GM18526 (cell line): ENCODE results near the gene KRTAP3-2.

Source experiments
- POLR2A ChIP-seq: IDR thresholded peaks from 3 replicates; pipeline ENCODE4 v1.6.1; 2011; ENCODE audit not compliant: insufficient read length; ENCODE audit errors: extremely low read depth

The KRTAP3-2 gene

DNA sequence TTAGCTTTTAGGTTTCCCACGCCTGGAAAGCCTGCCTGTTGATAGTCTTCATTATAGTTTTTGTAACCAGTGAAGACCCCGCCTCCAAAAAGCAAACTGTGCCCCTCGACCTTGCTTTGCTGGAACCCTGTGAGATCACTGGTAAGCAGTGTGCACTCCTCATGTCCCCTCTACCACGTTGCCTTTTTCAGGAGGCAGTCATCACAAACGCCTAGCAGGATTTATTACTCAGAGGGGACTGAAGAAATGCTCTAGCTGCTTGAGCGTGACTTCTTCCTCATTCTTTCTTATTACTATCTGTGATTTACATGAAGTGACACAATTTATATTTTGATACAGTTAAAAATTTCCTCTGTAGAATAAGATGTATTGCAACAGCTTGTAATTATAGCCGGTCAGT, 15.7 kb upstream of the KRTAP3-2 start:
- no peak for TF ChIP-seq POLR2A

DNA sequence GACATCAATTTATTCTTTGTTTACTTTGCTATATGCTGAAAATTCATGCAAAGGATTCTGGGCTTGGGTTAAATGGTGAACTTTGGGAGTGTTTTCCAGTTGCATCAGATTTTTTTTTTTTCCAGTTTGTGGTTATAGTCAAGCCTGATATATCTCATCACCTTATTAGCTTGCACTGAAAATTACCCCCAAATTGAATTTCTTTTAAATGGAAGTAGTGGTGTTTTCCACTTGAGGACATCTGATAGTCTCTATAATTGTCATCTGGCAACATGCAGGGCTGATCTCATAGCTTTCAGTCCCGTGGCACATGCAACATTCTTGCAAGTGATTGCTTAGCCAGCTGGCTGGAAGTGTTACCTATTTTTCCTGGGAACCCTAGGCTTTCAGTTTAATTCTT, 13.9 kb upstream of the KRTAP3-2 start:
- no peak for TF ChIP-seq POLR2A

DNA sequence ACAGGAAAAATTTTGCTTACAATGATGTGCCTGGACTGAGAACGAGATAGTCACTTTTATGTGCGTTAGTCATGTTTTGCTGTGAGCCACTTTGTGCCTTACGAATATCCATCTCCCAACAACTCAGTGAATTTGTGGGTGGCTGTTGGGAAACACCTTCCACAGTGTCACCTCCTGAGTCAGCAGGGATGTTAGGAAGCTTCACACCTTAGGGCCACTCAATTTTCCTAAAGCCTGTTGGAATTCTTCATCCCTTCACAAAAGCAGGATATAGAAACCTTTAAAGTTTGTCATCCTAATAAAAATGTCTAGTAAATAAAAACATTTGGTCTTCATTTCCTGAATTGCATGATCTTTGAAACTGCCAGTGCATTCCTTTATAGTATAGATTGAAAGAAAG, 13.5 kb upstream of the KRTAP3-2 start:
- TF ChIP-seq POLR2A: no peak

DNA sequence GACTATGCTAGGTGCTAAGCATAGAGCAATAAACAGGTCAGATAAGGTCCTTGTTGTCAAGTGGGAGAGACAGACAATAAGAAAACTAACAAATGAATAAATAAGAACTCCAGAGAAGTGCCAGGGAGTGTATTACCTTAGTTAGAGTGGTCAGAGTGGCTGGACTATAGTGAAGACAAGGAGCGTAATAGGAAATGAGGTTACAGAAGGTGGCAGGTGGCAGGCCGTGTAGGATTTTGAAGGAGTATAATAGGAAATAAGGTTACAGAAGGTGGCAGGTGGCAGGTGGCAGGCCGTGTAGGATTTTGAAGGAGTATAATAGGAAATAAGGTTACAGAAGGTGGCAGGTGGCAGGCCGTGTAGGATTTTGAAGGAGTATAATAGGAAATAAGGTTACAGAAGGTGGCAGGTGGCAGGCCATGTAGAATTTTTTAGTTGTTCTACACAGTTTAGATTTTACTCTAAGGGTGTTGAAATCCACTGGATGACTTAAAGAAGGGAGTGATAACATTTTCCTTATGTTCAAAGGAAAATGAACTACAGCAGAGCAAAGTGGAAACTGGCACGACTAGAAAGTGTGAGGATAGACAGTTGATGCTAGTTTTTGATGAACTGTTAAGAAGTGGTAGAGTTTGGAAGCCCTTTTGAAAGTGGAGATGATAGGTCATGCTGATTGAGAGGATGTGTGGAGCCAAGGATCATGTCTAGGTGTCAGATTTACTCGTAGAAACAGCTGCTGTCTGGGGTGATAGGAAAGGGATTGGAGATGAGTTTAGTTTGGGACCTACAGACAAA, 12.8 kb upstream of the KRTAP3-2 start:
- TF ChIP-seq POLR2A: no peak

DNA sequence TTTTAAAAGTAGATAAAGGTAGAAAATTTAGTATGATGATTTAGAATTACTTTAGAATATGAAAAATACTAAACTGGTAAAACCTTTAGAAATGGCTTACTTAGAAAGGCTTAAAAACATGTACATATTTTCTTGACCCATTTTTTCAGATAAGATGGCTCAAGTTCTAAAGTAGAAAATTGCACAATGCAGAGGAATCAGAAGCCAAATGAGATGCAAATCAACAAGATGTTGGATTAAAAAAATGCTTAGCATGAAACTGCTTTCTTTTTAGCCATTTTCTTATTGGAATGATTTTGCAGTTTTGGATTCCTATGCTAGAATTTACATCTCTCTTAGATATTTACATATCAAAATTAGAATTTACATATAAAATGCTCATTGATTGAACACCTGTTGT, 10.7 kb upstream of the KRTAP3-2 start:
- no peak for TF ChIP-seq POLR2A

DNA sequence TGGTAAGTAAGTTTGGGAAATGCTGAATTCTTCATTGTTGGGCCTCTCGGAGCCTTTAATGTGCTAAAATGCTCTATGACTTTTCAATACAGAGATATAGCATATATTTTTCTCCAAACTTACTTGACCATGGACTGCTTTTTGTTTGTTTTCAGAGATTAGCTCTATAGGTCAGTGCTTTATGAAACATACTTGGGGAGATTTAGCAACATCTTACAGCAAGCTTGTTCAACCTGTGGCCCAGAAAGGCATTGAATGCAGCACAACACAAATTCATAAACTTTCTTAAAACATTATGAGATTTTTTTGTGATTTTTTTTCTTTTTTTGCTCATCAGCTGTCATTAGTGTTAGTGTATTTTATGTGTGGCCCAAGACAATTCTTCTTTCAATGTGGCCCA, 10.2 kb upstream of the KRTAP3-2 start:
- TF ChIP-seq POLR2A: no peak

DNA sequence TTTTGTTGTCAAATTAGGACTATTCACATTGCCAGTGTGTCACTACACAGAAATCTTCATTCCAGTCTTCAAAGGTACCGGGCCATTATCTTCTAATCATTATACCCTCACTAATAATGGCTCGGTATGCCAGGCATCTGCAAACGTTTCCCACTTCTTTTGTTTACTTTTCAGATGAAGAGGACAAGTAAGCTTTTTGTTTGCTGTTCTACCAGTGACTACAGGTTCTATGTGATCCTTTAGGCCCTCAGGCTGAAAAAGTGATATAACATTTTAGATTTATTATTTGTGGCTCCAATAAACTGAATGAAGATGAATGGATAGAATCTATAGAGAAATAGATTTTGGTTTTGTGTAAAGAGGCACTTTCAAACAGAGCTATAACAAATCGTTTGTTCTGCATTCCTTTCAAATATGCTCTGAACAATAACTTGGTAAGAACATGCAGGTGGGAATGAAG, 9.6 kb upstream of the KRTAP3-2 start:
- no peak for TF ChIP-seq POLR2A

DNA sequence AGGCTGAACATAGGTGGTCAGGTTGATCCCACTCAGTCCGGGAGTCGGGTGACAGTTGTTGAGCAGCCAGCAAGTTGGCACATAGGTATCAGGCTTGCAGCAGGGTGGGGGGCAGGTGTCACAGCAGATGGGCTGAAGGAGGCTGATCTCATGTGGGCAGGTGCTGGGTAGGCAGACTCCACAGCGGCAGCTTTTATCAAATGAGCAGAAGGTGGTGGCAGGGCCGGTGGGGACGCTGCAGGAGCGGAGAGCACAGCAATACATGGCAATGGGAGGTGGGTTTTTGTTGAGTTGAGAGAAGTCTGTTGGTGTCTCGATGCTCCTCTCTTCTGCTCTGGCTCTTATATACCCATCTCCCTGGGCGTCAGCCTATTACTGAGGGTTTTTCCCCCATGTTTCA, 9.1 kb upstream of the KRTAP3-2 start, which contains the start of gene KRTAP3-1:
TSS of gene KRTAP3-1 (minus strand) at position 318 of the 400 bp plus-strand sequence. CDS start at position 264, 54 bp downstream.
- no peak for TF ChIP-seq POLR2A

DNA sequence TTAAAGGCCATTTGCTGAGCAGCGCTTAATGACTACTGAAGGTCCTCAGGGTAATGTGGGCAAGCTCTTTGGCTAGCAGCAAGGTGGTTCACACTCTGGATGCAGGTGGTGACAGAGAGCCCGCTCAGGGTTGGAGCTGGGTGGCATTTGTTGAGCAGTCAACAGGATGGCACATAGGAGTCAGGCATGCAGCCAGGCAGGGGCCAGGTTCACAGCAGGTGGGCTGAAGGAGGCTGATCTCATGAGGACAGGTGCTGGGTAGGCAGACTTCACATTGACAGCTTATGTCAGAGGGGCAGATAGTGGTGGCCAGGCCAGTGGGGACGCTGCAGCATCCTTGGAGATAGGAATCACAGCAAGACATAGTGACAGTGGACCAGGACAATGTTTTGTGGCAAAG, 4.7 kb upstream of the KRTAP3-2 start:
- no peak for TF ChIP-seq POLR2A

DNA sequence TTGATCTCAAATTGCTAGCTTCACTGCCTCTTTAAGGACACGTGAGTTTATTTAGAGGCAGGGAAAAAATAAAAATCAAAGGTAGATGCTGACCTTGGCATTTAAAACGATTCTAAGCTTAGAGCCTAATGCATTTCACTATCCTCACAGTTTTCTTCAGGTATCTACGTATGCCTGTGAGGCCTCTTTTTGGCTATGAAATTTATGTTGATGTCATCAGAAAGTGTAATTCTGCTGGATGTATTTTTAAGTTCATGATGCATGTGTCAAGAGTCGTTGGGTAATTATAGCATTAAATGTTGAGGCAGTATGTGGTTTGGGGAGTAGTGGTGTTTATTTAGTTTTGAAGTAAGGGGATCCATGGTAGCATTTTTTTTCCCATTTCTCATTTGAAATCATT, 4.2 kb upstream of the KRTAP3-2 start:
- no peak for TF ChIP-seq POLR2A

DNA sequence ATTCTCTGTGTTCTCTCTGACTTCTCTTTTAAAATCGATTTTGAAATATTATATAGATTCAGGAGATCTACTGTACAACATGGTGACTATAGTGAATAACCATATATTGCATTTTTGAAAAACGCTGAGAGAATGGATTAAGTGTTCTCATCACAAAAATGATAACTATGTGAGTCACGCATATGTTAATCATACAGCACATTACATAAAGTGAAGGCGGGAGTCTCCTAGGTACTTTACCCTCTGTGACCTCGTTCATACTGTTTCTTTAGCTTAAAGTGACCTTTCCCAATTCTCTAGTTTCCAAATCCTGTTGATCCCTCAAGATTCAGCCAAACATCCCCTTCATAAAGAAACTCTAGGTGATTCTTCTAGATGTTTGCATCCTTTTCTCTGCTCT, 3.1 kb upstream of the KRTAP3-2 start:
- no peak for TF ChIP-seq POLR2A

DNA sequence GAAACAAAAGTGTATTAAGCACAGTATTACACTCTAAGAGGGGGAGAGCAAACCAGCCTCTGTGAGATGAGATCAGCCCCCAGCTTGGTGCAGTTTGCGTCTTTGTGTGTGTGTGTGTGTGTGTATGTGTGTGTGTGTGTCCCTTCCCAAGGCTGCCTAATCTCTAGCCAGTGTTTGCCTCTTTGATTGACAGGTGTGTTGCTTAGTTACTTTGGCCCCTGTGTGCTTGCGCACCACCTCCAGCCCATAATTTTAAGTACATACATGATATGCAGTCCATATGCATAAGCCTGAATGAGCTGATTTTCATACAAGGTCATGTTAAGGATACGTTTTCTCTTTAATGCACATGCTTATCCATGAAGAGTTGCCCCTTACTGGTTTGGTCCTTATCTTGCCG, 2.1 kb upstream of the KRTAP3-2 start:
- no peak for TF ChIP-seq POLR2A

DNA sequence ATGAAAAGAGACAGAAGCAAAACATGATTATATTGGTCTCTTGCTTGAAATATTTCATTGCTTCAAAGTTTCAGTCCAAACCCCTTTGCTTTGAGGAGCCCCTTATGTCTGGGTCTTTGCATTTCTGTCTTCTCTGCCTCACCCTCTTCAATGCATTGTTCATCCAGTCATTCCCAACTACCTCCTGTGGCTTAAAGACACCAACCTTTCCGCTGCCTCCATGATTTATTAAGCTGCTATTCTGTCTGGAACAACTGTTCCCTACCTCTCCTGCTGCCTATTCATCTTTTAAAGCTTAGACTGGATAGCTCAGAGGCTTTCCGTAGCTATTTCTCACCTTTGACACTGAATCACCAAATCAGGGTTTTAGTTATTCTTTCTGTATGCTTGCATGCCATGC, 2.3 kb downstream of the KRTAP3-2 start:
- TF ChIP-seq POLR2A: no peak

DNA sequence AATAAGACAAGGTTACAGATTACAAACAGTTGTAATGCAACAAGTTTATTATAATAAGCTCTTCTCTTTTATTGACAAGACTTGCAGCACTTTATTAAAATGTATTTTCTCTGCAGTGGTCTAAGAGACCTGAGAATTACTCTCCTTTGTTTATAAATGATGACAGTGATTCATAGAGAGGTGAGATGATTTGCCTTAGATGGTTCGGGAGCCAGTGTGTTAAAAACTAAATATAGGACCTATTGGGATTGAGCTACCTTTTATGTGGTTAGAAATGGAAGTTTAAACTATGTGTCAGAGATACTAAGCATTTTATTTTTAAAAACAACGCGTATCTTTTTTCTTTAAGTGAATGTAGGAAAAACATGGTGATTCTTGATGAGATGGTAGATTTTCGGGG, 2.9 kb downstream of the KRTAP3-2 start:
- no peak for TF ChIP-seq POLR2A

DNA sequence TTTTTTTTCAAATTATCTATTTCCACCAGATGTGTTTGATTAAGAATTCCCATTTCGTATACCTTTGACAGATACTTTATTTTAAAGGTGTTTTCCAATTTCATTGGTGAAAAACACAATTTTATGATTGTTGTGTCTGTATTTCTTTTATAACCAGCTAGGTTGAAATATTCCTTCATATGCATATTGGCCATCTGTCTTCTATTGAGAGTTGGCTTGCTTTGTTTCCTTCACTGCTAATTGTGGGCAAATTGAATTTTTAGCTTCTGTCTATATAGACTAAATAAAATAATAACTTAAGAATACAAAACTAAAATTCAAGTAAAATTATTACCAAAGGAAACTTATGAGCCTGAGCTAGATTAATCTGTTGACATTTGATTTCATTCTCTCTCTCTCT, 4.6 kb downstream of the KRTAP3-2 start:
- TF ChIP-seq POLR2A: no peak

DNA sequence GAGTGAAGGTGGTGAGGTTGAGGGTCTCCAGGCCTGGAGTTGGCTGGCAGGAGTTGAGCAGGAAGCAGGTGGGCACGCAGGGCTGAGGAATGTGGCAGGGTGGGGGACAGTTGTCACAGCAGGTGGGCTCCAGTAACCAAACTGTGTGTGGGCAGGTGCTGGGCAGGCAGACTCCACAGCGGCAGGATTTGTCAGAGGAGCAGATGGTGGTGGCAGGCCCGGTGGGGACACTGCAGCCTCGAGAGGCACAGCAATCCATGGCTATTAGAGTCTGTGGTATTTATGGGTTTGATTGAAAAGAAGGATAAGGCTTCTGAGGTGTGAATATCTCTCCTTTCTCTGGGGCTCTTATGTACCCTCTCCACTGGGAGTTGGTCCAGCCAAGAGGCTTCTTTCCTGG, 5.9 kb downstream of the KRTAP3-2 start, which contains the start of gene KRTAP3-3:
TSS of gene KRTAP3-3 (minus strand) at position 326 of the 400 bp plus-strand sequence. CDS start at position 259, 67 bp downstream.
- TF ChIP-seq POLR2A: no peak

DNA sequence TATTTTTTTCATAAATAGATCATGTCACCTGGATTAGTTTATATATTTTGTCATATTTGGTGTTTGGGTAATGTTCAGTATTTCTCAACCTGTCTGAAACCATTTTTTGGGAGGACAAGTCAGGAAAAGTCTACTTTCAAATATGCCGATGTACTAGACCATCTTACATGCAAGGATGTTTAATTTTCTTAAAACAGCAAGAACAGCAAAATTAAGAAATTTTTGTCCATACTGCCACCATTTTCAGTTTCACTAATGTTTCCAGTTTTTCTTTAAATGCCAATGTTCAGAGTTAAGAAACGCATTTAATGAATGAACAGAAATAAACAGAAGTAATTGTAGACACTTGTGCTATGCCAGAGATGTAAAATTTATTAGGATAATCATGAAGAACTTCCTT, 6.6 kb downstream of the KRTAP3-2 start:
- TF ChIP-seq POLR2A: no peak
